Muscle of leg (tissue), 11 donors: Measurements from ENCODE around the gene KLF2. TPM values are rescaled to one million over a fixed set of nuclear protein-coding genes. Genes with fewer than 3 reads are reported as not detected.
A peak's percentile ranks its signal among the peaks of the same experiment; 100 is the strongest.
"Not testable (repeated sequence)": the region's sequence is repeated elsewhere in the genome, so short reads cannot be mapped to it uniquely, and the experiment has no call there.

Experiments used
- DNase-seq: peaks from one replicate; pipeline ENCODE4 v3.0.0; 2013
- H3K27ac ChIP-seq: one replicate; pipeline ENCODE4 v1.5.1; 2013; ENCODE audit warnings: mild to moderate bottlenecking, low read length, control low read depth
- H3K27me3 ChIP-seq: one replicate; pipeline ENCODE4 v1.6.1; 2013; ENCODE audit warnings: low read length; ENCODE audit not compliant: control insufficient read depth, insufficient read depth
- H3K36me3 ChIP-seq: one replicate; pipeline ENCODE4 v1.6.1; 2013; ENCODE audit warnings: low read length; ENCODE audit not compliant: control insufficient read depth, insufficient read depth
- H3K4me1 ChIP-seq: one replicate; pipeline ENCODE4 v1.6.1; 2013; ENCODE audit warnings: low read length; ENCODE audit not compliant: control insufficient read depth, insufficient read depth
- H3K4me3 ChIP-seq: one replicate; pipeline ENCODE4 v1.5.1; 2013; ENCODE audit warnings: low read length, control low read depth
- H3K9me3 ChIP-seq: replicated peaks from 2 replicates; pipeline ENCODE4 v1.6.1; 2013; ENCODE audit warnings: low read depth, low read length; ENCODE audit not compliant: control insufficient read depth
- WGBS: methylation state at CpG from one replicate; pipeline ENCODE4 v1.1.5; 2013; ENCODE audit warnings: missing lambda C conversion rate; ENCODE audit not compliant: insufficient coverage; 5-methylcytosine and 5-hydroxymethylcytosine counted together
- polyA plus RNA-seq, 8 donors: library from polyadenylated mRNA; unstranded; fragments of 120-200 nt; gene quantifications; one replicate each; pipeline versions ENCODE4 v1.2.1 to v1.2.3, GENCODE V29; 2013; ENCODE audit warnings: inconsistent platforms in 1 of 8, low replicate concordance in 1 of 8; ENCODE audit not compliant: insufficient read length in 8 of 8, insufficient read depth in 1 of 8
- total RNA-seq: library from RNA; stranded (reverse); fragments of 120-200 nt; gene quantifications from one replicate; pipeline ENCODE4 v1.2.4, GENCODE V29; 2013

KLF2 gene
- total and polyA plus RNA-seq, 9 donors: 15.3 to 99.1 (median 79.5) TPM

DNA sequence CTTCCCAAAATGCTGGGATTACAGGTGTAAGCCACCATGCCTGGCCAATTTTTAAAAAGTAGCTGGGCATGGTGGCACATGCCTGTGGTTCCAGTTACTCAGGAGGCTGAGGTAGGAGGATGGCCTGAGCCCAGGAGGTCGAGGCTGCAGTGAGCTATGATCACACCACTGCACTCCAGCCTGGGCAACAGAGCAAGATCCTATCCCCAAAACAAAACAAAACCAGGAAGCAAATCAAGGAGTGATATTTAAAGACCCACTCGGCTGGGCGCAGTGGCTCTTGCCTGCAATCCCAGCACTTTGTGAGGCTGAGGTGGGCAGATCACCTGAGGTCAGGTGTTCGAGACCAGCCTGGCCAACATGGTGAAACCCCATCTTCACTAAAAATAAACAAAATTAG is 22.5 kb downstream of the KLF2 start:
- not testable (repeated sequence) for H3K9me3 ChIP-seq, H3K27me3 ChIP-seq, H3K4me3 ChIP-seq, H3K36me3 ChIP-seq, DNase-seq
- Histone ChIP-seq H3K27ac (peak overlapping the region; percentile 25), H3K4me1 (peaks cover 18% of the 10 kb centered on the region)
- WGBS: 80% methylated on average over 1 of the region's 4 CpGs

GRCh38 chr19:16347706-16348105 is 23.1 kb downstream of the KLF2 start:
- no peaks in the 10 kb centered on the region for H3K27me3 ChIP-seq
- H3K36me3 ChIP-seq: no peaks in the 10 kb centered on the region
- peaks cover 12% of the 10 kb centered on the region for H3K4me1 ChIP-seq
- H3K4me3 ChIP-seq: no peak overlapping the region
- WGBS: 83% methylated on average over 1 of the region's 6 CpGs
- DNase-seq: peak; percentile 52
- H3K9me3 ChIP-seq: no peaks in the 10 kb centered on the region
- H3K27ac ChIP-seq: peak overlapping the region; percentile 60

DNA sequence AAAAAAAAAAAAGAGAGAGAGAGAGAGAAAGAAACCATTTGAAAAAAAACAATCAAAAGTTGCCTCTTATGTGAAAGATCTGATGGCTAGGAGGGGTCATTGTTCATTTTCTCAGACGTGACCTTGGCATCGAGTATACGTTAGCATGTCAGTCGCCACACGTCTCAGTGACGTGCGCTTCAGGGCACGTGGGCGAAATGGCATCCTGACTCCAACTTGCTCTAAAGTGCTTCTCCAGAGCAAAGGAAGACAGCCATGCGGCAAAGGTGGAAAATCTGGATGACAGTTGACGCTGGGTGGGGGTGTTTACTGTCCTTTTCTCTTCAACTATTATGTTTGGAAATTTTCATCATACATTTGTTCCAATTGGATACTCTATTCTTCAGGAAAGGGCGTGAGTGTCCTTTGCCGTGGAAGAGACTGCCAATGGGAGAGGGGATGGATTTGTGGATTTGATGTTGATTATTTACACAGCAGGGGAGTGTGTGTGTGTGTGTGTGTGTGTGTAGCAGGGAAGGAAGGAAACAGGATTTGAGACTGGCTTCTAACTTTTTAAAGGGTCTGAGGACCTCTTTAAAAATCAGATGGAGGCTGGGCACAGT is 25.0 kb downstream of the KLF2 start:
- Histone ChIP-seq H3K27me3 (no peaks in the 10 kb centered on the region), H3K36me3 (peaks cover 4% of the 10 kb centered on the region), H3K4me1 (peaks cover 8% of the 10 kb centered on the region), H3K27ac (peak overlapping the region; percentile 29), H3K4me3 (no peak overlapping the region), H3K9me3 (no peaks in the 10 kb centered on the region)
- peak; percentile 67 for DNase-seq
- 69% methylated on average over 7 of the region's 13 CpGs for WGBS

DNA sequence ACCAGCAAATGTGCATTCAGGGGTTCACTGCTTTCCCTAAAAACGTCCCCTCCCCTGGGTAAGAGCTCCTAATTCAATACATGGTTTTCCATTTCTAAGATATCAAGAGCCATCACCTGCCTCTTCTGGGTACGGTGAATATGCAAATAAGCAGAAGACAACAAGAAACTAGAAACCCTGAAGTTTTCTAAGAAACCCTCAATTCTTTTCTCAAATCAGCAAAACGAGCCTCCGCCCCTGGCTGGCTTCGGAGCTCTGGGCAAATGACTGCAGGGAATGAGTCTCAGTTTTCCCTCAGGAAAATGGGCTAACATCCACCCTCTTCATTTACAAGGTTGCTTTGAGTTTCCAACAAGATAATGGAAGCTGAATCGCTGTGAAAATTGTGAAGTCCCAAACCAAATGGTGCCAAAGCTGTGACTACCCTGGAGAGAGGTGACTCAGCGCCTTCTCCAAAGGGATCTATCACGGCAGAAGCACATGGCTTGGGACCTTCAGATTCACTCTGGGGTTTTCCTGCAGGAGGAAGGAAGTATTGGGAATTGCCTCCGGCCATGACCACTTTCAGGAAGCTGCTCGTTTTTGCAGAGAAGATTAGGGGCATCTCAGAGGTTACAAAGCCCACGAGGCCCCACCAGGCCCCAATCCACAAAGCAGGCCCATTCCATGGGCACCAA is 26.6 kb downstream of the KLF2 start:
- Histone ChIP-seq H3K36me3 (peaks cover 4% of the 10 kb centered on the region), H3K27ac (no peak overlapping the region), H3K4me1 (peaks cover 12% of the 10 kb centered on the region), H3K4me3 (no peak overlapping the region), H3K27me3 (no peaks in the 10 kb centered on the region), H3K9me3 (no peaks in the 10 kb centered on the region)
- no peak for DNase-seq
- WGBS: 61% methylated on average over 10 of the region's 11 CpGs

DNA sequence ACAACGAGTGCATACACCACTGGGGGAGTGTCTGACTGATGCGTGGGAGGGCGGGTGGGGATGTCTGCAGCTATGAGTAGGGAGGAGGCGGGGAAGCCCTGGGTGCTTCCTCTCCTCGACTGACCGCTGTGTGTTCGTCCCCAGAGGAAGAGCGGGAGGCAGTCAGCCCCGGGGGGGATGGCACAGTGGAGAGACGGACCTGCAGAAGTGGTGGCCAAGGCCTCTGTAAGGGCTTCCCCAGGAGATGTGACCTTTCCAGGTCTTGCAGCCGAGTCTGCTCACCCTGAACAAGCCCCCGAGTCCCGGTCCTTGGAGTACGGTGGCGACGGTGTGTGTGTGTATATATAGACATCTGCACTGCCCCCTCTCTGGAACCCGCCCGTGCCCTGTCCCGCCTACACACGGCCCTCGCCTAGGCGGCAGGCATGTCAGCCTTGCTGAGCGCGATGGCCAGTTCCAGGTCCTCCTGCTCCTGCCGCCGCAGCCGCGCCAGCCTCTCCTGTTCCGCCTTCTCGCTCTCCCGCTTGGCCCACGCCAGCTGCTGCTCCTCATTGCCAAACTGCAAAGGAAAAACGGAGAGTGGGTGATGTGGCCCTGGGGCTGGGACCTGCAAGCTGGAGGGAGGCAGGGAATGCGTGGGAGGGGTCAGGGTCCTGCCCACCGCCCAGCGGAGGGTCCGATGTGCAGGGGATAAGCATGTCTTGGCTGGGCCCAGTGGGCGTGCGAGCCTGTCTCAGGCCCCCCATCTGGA is 30.8 kb downstream of the KLF2 start:
- no peaks in the 10 kb centered on the region for H3K27me3 ChIP-seq
- no peak overlapping the region for H3K27ac ChIP-seq
- no peak overlapping the region for H3K4me3 ChIP-seq
- WGBS: 84% methylated on average over 25 of the region's 39 CpGs
- H3K36me3 ChIP-seq: peaks cover 7% of the 10 kb centered on the region
- no peaks in the 10 kb centered on the region for H3K9me3 ChIP-seq
- H3K4me1 ChIP-seq: peaks cover 19% of the 10 kb centered on the region
- DNase-seq: no peak

DNA sequence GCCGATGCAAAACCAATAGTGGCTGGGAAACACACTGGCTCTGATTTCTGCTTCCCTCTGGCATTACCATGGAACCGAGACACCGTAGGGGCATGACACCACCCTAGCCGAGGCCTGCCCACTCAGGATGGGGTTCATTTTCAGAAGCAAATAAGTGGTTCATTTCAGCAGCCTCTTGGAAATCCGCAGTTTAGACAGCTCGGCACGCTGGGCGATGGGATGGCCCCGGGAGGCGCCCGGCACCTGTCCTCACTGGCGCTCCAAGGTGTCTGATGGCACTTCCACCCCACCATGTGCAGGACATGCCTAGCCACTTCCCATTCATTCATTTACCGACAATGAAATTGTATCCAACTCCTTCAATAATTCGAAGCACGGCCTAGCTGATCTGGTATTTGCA is 33.8 kb downstream of the KLF2 start:
- DNase-seq: no peak
- WGBS: 90% methylated on average over 13 of the region's 15 CpGs
- Histone ChIP-seq H3K27me3 (no peaks in the 10 kb centered on the region), H3K27ac (no peak overlapping the region), H3K4me1 (peaks cover 22% of the 10 kb centered on the region), H3K36me3 (peaks cover 15% of the 10 kb centered on the region), H3K4me3 (no peak overlapping the region), H3K9me3 (no peaks in the 10 kb centered on the region)

DNA sequence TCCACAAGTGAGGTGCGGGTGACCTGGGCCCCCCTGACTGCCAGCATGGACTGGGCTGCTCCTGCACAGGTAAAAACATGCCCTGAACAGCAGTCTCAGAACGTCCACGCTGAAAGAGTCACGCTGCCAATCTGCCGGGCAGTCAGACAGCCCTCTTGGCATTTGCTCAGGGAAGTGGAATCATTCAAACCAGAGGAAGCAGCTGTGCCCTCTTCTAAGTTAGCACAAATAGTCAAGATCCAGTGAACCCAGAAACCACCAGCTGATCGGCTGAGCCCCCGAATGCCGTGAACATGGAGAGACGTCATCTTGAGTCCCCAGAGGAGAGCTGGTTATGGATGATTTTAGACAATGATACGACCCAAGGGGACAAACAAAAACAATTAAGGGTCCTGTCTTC is 34.4 kb downstream of the KLF2 start:
- WGBS: 70% methylated on average over 7 of the region's 10 CpGs
- H3K27ac ChIP-seq: no peak overlapping the region
- peaks cover 15% of the 10 kb centered on the region for H3K36me3 ChIP-seq
- H3K4me1 ChIP-seq: peaks cover 22% of the 10 kb centered on the region
- H3K27me3 ChIP-seq: no peaks in the 10 kb centered on the region
- no peaks in the 10 kb centered on the region for H3K9me3 ChIP-seq
- H3K4me3 ChIP-seq: no peak overlapping the region
- peak; percentile 50 for DNase-seq

GRCh38 chr19:16359964-16360363 is 35.3 kb downstream of the KLF2 start:
- H3K27ac ChIP-seq: no peak overlapping the region

DNA sequence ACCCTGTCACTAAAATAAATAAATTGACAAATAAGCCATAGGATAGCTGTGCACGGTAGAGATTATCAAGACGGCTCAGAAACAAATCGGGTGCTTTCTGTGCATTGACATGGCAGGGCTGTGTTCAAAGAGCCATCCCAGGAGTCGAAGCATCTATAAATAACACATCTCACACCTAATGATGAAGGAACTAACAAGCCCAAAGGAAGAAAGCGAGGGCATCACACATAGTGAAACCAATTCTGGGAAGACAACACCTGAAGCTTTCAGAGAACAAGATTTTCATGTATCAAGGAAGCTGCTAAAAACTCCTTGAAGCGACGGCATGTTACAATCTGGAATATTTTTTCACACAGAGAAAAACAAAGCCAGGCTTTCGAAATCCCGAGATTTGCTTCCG is 36.1 kb downstream of the KLF2 start:
- H3K36me3 ChIP-seq: peaks cover 15% of the 10 kb centered on the region
- H3K4me1 ChIP-seq: peaks cover 23% of the 10 kb centered on the region
- no peaks in the 10 kb centered on the region for H3K9me3 ChIP-seq
- H3K27ac ChIP-seq: no peak overlapping the region
- 100% methylated on average over 1 of the region's 10 CpGs for WGBS
- no peak overlapping the region for H3K4me3 ChIP-seq
- no peak for DNase-seq
- no peaks in the 10 kb centered on the region for H3K27me3 ChIP-seq

More at GRCh38 chr19:16359964-16360363, 35.3 kb downstream of the KLF2 start:
- DNase-seq: no peak
- Histone ChIP-seq H3K36me3 (peaks cover 15% of the 10 kb centered on the region), H3K4me1 (peaks cover 22% of the 10 kb centered on the region), H3K27me3 (no peaks in the 10 kb centered on the region), H3K4me3 (no peak overlapping the region), H3K9me3 (no peaks in the 10 kb centered on the region)
- 100% methylated on average over 1 of the region's 6 CpGs for WGBS

- peaks cover 27% of the 10 kb centered on the region for H3K4me1 ChIP-seq
- DNase-seq: no peak
- no peak overlapping the region for H3K4me3 ChIP-seq
- no peak overlapping the region for H3K27ac ChIP-seq
- H3K36me3 ChIP-seq: peaks cover 15% of the 10 kb centered on the region
- H3K27me3 ChIP-seq: no peaks in the 10 kb centered on the region
- 69% methylated on average over 13 of the region's 13 CpGs for WGBS
- H3K9me3 ChIP-seq: no peaks in the 10 kb centered on the region
Observed at GRCh38 chr19:16361254-16361653, 36.6 kb downstream of the KLF2 start.
